HEK293T (cell line): Measurements from ENCODE around the gene CKB.

ENCODE experiments used
- ARNT ChIP-seq: fragments of 450-650 bp; IDR thresholded peaks from 2 replicates; pipeline ENCODE4 v1.6.1; 2017; ENCODE audit warnings: mild to moderate bottlenecking
- BHLHE40 ChIP-seq: fragments of 450-650 bp; IDR thresholded peaks from 2 replicates; pipeline ENCODE4 v1.6.1; 2016; ENCODE audit warnings: mild to moderate bottlenecking, moderate library complexity, borderline replicate concordance
- FOXK2 ChIP-seq: fragments of 450-650 bp; IDR thresholded peaks from 2 replicates; pipeline ENCODE4 v1.6.1; 2016; ENCODE audit warnings: mild to moderate bottlenecking
- LEF1 ChIP-seq: fragments of 450-650 bp; IDR thresholded peaks from 2 replicates; pipeline ENCODE4 v1.6.1; 2017; ENCODE audit warnings: mild to moderate bottlenecking, borderline replicate concordance
- SP1 ChIP-seq: fragments of 450-650 bp; IDR thresholded peaks from 2 replicates; pipeline ENCODE4 v1.6.1; 2017
- SUZ12 ChIP-seq: fragments of 450-650 bp; IDR thresholded peaks from 2 replicates; pipeline ENCODE4 v1.6.1; 2016; ENCODE audit warnings: mild to moderate bottlenecking
- TARDBP ChIP-seq: fragments of 450-650 bp; IDR thresholded peaks from 2 replicates; pipeline ENCODE4 v1.6.1; 2016

- no peak for TF ChIP-seq TARDBP
- peak; percentile 91 for TF ChIP-seq ARNT
- peak; percentile 93 for TF ChIP-seq LEF1
- TF ChIP-seq FOXK2, result no peak
- TF ChIP-seq SP1, result no peak
- TF ChIP-seq SUZ12, result no peak
- TF ChIP-seq BHLHE40, result no peak
Measured at GRCh38 chr14:103562429-103563225, 40.0 kb upstream of the CKB start, which contains the start of the genes BAG5 and COA8.
